Fibroblast of lung (primary cell): ENCODE measurements around the gene ANAPC1. TPM values are rescaled to one million over a fixed set of nuclear protein-coding genes. Genes with fewer than 3 reads are reported as not detected.

Experiments
- DNase-seq, 2 donors: peaks; one replicate each; pipeline versions ENCODE4 v3.0.0 to v3.0.0-alpha.2; 2010; ENCODE audit warnings: low read depth in 2 of 2
- H2AFZ ChIP-seq: 2 replicates; pipeline ENCODE4 v1.5.1; 2012; ENCODE audit warnings: low read length, control low read depth, inconsistent platforms
- H3K27ac ChIP-seq: 2 replicates; pipeline ENCODE4 v1.5.1; 2011; ENCODE audit warnings: low read length, control low read depth; ENCODE audit not compliant: insufficient read depth
- H3K27me3 ChIP-seq: 2 replicates; pipeline ENCODE4 v1.5.1; 2011; ENCODE audit warnings: mild to moderate bottlenecking, low read length; ENCODE audit not compliant: control insufficient read depth, insufficient read depth
- H3K36me3 ChIP-seq: 2 replicates; pipeline ENCODE4 v1.5.1; 2011; ENCODE audit warnings: low read length; ENCODE audit not compliant: control insufficient read depth, insufficient read depth
- H3K4me1 ChIP-seq: 2 replicates; pipeline ENCODE4 v1.5.1; 2011; ENCODE audit warnings: low read length; ENCODE audit not compliant: control insufficient read depth, insufficient read depth; ENCODE audit errors: extremely low read depth
- H3K4me2 ChIP-seq: 2 replicates; pipeline ENCODE4 v1.5.1; 2011; ENCODE audit warnings: low read length, control low read depth; ENCODE audit not compliant: insufficient read depth; ENCODE audit errors: extremely low read depth
- H3K4me3 ChIP-seq, 4 experiments: fragments of 200-600 bp in 1 of 4; sonication (generic) in 1 of 4; replicated peaks in 1 of 4; 2 replicates each; pipeline ENCODE4 v1.5.1; 2011 to 2016; ENCODE audit warnings: low read length in 4 of 4, low read depth in 3 of 4, mild to moderate bottlenecking in 3 of 4, control low read depth in 2 of 4, inconsistent platforms in 1 of 4, mixed read lengths in 1 of 4; ENCODE audit not compliant: insufficient read depth in 1 of 4; ENCODE audit errors: control extremely low read depth in 1 of 4
- H3K79me2 ChIP-seq: 2 replicates; pipeline ENCODE4 v1.5.1; 2012; ENCODE audit warnings: mild to moderate bottlenecking, low read length, inconsistent platforms; ENCODE audit not compliant: control insufficient read depth, insufficient read depth
- H3K9ac ChIP-seq: 2 replicates; pipeline ENCODE4 v1.5.1; 2011; ENCODE audit warnings: mild to moderate bottlenecking, low read length, control low read depth; ENCODE audit not compliant: insufficient read depth
- H3K9me3 ChIP-seq: 2 replicates; pipeline ENCODE4 v1.5.1; 2012; ENCODE audit warnings: low read depth, low read length; ENCODE audit not compliant: control insufficient read depth, insufficient read depth
- H4K20me1 ChIP-seq: 2 replicates; pipeline ENCODE4 v1.5.1; 2011; ENCODE audit warnings: low read length; ENCODE audit not compliant: control insufficient read depth, insufficient read depth; ENCODE audit errors: extremely low read depth
- EZH2 ChIP-seq: IDR thresholded peaks from 2 replicates; pipeline ENCODE4 v1.5.1; 2012; ENCODE audit warnings: low read length, control low read depth, mild to moderate bottlenecking; ENCODE audit errors: missing control alignments
- polyA minus RNA-seq: library from RNA; depleted of rRNA, polyadenylated mRNA; stranded (reverse); fragments of >200 nt; gene quantifications from 2 replicates; pipeline ENCODE4 v1.2.3, GENCODE V29; 2011; ENCODE audit warnings: low replicate concordance
- polyA plus RNA-seq, 2 donors: library from polyadenylated mRNA; depleted of rRNA in 1 of 2; stranded (reverse) in 1 of 2; unstranded in 1 of 2; fragments of >200 nt; gene quantifications; 2 replicates each; pipeline ENCODE4 v1.2.1, GENCODE V29; 2011 to 2012; ENCODE audit warnings: missing spikeins in 1 of 2
- total RNA-seq: library from RNA; depleted of rRNA; stranded (reverse); fragments of >200 nt; gene quantifications from 2 replicates; pipeline ENCODE4 v1.2.1, GENCODE V29; 2014
- TF ChIP-seq, protein P1 (sequence below), 2 donors: IDR thresholded peaks in 1 of 2; conservative IDR thresholded peaks in 1 of 2; 1 replicate in 1 of 2; 2 replicates in 1 of 2; pipeline ENCODE4 v1.5.1; 2011 to 2012; ENCODE audit warnings: low read length in 2 of 2, control low read depth in 1 of 2, inconsistent platforms in 1 of 2, low read depth in 1 of 2, mild to moderate bottlenecking in 1 of 2

Gene ANAPC1
- total RNA-seq, result 42.1 and 46.1 TPM in 2 replicates
- 19.6 and 26.9 TPM in 2 replicates for polyA plus RNA-seq
- 11.2 and 14.9 TPM in 2 replicates for polyA plus RNA-seq (2012)
- polyA minus RNA-seq, result 15.5 and 58.7 TPM in 2 replicates

- H3K27me3 ChIP-seq, result no peaks in the 10 kb centered on the region
- peak within 1 kb of the TSS; percentile 55 for H3K27ac ChIP-seq
- H3K79me2 ChIP-seq, result peaks cover 16% of the 10 kb centered on the region
- peak; percentile 65 to 76 for DNase-seq
- peak within 1 kb of the TSS; percentile 94 for H2AFZ ChIP-seq
- H3K4me2 ChIP-seq, result peak within 1 kb of the TSS; percentile 85
- no peaks in the 10 kb centered on the region for H3K36me3 ChIP-seq
- no peaks in the 10 kb centered on the region for H4K20me1 ChIP-seq
- H3K4me1 ChIP-seq, result no peaks in the 10 kb centered on the region
- TF ChIP-seq, protein P1, sequence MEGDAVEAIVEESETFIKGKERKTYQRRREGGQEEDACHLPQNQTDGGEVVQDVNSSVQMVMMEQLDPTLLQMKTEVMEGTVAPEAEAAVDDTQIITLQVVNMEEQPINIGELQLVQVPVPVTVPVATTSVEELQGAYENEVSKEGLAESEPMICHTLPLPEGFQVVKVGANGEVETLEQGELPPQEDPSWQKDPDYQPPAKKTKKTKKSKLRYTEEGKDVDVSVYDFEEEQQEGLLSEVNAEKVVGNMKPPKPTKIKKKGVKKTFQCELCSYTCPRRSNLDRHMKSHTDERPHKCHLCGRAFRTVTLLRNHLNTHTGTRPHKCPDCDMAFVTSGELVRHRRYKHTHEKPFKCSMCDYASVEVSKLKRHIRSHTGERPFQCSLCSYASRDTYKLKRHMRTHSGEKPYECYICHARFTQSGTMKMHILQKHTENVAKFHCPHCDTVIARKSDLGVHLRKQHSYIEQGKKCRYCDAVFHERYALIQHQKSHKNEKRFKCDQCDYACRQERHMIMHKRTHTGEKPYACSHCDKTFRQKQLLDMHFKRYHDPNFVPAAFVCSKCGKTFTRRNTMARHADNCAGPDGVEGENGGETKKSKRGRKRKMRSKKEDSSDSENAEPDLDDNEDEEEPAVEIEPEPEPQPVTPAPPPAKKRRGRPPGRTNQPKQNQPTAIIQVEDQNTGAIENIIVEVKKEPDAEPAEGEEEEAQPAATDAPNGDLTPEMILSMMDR (conservative IDR thresholded peaks at IDR 0.05 in 1 of 2, IDR thresholded peaks at IDR 0.05 in 1 of 2; ENCODE audit: low read depth in 1 of 2, low read length in 2 of 2), result no peak
- no peaks in the 10 kb centered on the region for H3K9me3 ChIP-seq
- H3K9ac ChIP-seq, result peak within 1 kb of the TSS; percentile 80
- H3K4me3 ChIP-seq, result peak within 1 kb of the TSS; percentile 75 to 100 (median 90)
Measured at GRCh38 chr2:111883661-111884591, at the start of gene ANAPC1. Gene ANAPC1, minus strand, starts transcription at chr2:111884193. Its CDS starts 3,368 bp downstream, at chr2:111880825.

DNA sequence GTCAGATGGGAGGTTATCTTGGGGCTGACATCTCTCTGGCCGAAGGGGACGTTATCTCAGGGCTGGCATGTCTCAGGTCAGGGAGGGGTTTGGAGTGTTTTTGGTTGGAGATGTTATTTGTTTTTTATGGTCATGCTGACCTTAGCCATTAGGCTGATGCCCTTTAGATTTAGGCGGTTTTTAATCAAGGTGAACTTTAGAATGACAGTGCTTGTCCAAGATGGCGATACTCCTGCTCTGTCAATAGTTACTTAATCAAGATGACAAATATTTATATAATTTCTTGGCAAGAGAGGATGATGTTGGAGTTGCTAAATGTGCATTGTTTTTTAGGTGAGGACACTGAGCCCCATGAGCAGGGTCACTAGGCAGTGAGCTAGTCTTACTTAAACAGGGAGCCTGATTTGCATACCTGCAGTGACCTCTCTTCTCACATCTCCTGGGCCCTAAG, 48.9 kb upstream of the ANAPC1 start:
- no peak for TF ChIP-seq EZH2
- TF ChIP-seq, protein P1 (conservative IDR thresholded peaks at IDR 0.05 in 1 of 2, IDR thresholded peaks at IDR 0.05 in 1 of 2; ENCODE audit: low read depth in 1 of 2, low read length in 2 of 2), result no peak
- no peak overlapping the region for H2AFZ ChIP-seq
- H3K36me3 ChIP-seq, result no peaks in the 10 kb centered on the region
- H3K4me1 ChIP-seq, result peaks cover 2% of the 10 kb centered on the region
- H4K20me1 ChIP-seq, result no peaks in the 10 kb centered on the region
- no peak overlapping the region for H3K27ac ChIP-seq
- no peak overlapping the region for H3K4me2 ChIP-seq
- no peak overlapping the region for H3K9ac ChIP-seq
- H3K27me3 ChIP-seq, result peaks cover 3% of the 10 kb centered on the region
- no peaks in the 10 kb centered on the region for H3K9me3 ChIP-seq
- no peak for DNase-seq
- H3K79me2 ChIP-seq, result no peaks in the 10 kb centered on the region
- H3K4me3 ChIP-seq, result no peak overlapping the region

DNA sequence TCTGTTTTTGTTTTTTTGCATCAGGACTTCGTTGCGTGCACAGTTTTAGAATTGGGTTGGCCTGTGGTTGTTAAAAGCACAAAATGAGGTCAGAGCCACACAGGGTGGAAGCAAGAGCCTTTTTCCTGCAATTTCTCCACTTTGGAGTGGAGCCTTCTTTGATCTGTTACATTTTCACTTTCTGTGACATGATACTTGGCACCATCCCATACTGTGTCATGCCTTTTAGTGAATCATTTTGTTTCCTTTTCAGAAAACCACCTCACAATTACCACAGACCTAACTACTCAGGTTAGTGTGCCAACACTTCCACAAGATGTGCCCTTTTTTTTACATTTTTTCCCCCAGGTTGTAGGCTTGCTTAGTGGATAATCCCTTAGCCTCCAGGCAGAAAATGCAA, 46.9 kb upstream of the ANAPC1 start:
- H3K4me3 ChIP-seq, result no peak overlapping the region
- no peak overlapping the region for H3K9ac ChIP-seq
- no peak overlapping the region for H2AFZ ChIP-seq
- peaks cover 2% of the 10 kb centered on the region for H3K4me1 ChIP-seq
- TF ChIP-seq, protein P1 (conservative IDR thresholded peaks at IDR 0.05 in 1 of 2, IDR thresholded peaks at IDR 0.05 in 1 of 2; ENCODE audit: low read depth in 1 of 2, low read length in 2 of 2), result no peak
- no peak for TF ChIP-seq EZH2
- no peaks in the 10 kb centered on the region for H3K36me3 ChIP-seq
- H3K27me3 ChIP-seq, result peaks cover 3% of the 10 kb centered on the region
- no peaks in the 10 kb centered on the region for H3K79me2 ChIP-seq
- H4K20me1 ChIP-seq, result no peaks in the 10 kb centered on the region
- H3K9me3 ChIP-seq, result no peaks in the 10 kb centered on the region
- no peak overlapping the region for H3K27ac ChIP-seq
- H3K4me2 ChIP-seq, result no peak overlapping the region
- peak; percentile 56 to 71 for DNase-seq
